ENCODE measurements around the gene MED13L.

The MED13L gene

DNA sequence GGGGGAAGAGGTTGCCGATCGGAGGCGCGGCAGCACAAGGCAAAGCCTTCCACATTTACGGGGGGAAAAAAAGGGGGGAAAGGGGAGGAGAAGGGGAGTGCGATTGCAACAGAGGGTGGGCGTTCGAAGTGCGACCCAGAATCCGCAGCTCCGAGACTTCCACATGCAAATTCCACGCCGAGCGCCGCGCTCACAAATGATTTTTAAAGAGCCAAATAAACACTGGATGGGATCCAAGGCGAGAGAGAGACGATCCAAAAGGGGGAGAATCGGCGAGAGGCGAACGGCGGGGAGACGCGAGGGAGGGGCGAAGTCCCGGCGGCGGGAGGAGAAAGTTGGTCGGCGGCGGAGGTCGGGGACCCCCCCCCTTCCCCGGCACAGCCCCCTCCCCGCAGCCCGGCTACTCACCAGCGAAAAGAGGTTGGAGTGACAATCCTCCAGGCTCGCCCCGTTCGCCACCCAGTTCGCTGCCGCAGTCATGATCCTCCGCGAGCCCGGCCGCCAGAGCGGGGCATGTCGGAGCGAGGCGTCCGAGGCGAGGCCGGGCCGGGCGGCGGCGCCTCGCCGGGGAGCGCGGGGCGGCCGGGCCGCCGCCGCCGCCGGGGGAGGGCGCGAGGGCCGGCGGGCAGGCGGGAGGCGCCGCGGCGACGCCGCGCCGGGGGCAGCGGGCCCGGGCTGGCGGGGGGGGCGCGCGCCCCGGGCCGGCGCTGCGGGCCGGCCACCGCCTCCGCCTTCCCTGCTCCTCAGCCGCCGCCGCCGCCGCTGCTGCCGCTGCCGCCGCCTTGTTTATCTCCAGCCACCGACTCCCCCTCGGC, 634 bp downstream of the MED13L start:
- peak overlapping the region; percentile 66 to 92 (median 81); a peak in 21 of 22 replicates for H3K4me2 ChIP-seq
- H3K27ac ChIP-seq = peak overlapping the region; percentile 94 to 99 (median 97)

DNA sequence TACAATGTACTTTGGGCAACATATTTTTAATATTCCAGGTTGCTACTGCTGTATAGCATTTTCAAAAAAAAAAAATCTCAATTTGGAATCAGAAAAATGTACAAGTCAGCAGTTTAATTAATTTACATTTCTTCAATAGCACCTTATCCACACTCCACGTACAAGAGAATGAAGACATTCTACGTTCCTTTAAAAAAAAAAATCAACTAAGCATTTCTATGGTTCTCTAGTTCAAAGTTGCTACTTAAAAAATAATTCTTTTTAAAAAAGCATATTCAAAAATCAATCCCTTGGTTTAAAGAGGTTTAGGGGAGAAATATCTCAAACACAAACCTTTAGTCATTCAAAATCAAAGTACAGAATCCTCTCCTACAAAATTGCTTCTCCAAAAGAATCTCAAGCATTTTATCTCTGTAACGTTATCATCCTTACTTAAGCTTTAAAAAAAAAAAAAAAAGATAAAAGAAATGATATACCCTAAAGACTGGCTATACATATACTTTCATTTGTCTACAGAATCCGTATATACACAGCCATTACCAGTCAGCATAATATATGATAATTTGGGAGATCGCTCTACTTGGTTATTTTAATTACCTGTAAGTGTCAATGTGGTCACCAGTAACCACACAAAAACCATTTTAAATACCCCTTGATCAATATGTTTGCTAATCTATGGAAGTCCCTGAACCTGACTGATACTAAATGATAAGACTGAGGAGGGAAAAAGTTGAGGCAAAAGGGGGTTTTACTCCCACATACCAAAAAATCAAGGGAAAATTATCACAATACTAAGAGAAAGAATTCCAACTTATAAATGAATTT, 2.7 kb downstream of the MED13L start:
- Histone ChIP-seq H3K9me3 (replicated peaks in 1 of 11) (0 out of 22 replicates have a peak, but pooled peaks cover 0 to 4% (median 0%) of the 10 kb centered on the region in 11 experiments), H3K9ac (peak overlapping the region; percentile 94 to 99 (median 97)), H3K36me3 (peaks cover 0 to 8% (median 0%) of the 10 kb centered on the region in 11 experiments; a peak in 1 of 22 replicates), H3K4me3 (peak overlapping the region; percentile 75 to 98 (median 90)), H3K4me2 (peak overlapping the region; percentile 66 to 92 (median 81); a peak in 21 of 22 replicates), H4K20me1 (peaks cover 65 to 70% (median 68%) of the 10 kb centered on the region in 11 experiments), H3K27me3 (no peaks in the 10 kb centered on the region), H3K27ac (peak overlapping the region; percentile 94 to 99 (median 97); a peak in 20 of 22 replicates), H3K4me1 (peaks cover 40 to 62% (median 55%) of the 10 kb centered on the region in 10 experiments)
- no peak for TF ChIP-seq Cebpa-rat (IDR thresholded peaks at IDR 0.05)

More for the DNA sequence above, 634 bp downstream of the MED13L start:
- Histone ChIP-seq H3K9ac (peak overlapping the region; percentile 94 to 99 (median 97)), H4K20me1 (peaks cover 44 to 49% (median 48%) of the 10 kb centered on the region in 11 experiments), H3K27me3 (no peaks in the 10 kb centered on the region), H3K36me3 (0 out of 22 replicates have a peak, but pooled peaks cover 0 to 8% (median 0%) of the 10 kb centered on the region in 11 experiments), H3K9me3 (replicated peaks in 1 of 11) (no peaks in the 10 kb centered on the region), H3K4me3 (peak overlapping the region; percentile 75 to 98 (median 90)), H3K4me1 (peaks cover 47 to 65% (median 54%) of the 10 kb centered on the region in 10 experiments)
- TF ChIP-seq Cebpa-rat (IDR thresholded peaks at IDR 0.05) = peak in 6 of 11 experiments; percentile 27 to 48 (median 38); a peak in 5 of 22 replicates

DNA sequence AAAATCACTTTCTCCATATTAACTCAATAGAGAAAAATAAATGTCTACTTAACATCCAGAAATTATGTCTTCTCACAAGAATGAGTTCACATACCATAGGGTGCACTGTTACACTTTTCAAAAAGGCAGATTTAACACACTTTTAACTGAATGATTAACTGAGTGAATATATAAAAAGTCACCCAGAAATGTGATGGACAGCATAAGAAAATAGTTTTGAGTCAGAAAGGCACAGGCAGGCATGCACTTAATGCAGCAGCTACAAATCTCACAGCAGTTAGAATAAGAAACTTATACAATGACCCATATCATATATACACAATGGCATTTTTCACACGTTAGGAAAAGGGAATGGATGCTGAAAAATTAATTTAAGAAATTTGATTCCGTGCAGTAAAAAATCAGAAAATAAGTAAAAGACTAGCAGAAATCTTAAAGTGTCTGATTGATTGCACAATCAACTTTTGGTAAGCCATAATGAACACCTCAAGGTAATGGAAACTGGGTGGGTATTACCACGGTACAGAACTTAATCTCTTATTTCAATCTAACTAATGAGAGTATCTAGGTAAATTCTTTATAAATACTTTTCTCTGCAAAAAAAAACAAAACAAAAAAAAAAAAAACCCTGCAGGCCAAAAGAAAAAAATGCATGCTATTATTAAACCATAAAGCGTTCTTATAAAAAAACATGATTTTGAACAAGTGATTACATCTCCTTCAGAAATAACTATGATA, 3.5 kb downstream of the MED13L start:
- TF ChIP-seq Cebpa-rat (IDR thresholded peaks at IDR 0.05) = peak in 2 of 11 experiments; percentile 85; a peak in 6 of 22 replicates
- Histone ChIP-seq H3K4me2 (peak overlapping the region; percentile 66 to 92 (median 82)), H3K4me3 (peak overlapping the region; percentile 75 to 98 (median 90)), H3K9ac (peak overlapping the region; percentile 36 to 99 (median 97); a peak in 19 of 22 replicates), H3K9me3 (replicated peaks in 1 of 11) (0 out of 22 replicates have a peak, but pooled peaks cover 0 to 4% (median 0%) of the 10 kb centered on the region in 11 experiments), H3K27me3 (no peaks in the 10 kb centered on the region), H3K4me1 (peaks cover 35 to 66% (median 56%) of the 10 kb centered on the region in 10 experiments), H3K27ac (peak overlapping the region in 9 of 11 experiments; percentile 1 to 99 (median 96); a peak in 14 of 22 replicates), H3K36me3 (peaks cover 0 to 8% (median 0%) of the 10 kb centered on the region in 11 experiments; a peak in 1 of 22 replicates), H4K20me1 (peaks cover 73 to 78% (median 76%) of the 10 kb centered on the region in 11 experiments)

DNA sequence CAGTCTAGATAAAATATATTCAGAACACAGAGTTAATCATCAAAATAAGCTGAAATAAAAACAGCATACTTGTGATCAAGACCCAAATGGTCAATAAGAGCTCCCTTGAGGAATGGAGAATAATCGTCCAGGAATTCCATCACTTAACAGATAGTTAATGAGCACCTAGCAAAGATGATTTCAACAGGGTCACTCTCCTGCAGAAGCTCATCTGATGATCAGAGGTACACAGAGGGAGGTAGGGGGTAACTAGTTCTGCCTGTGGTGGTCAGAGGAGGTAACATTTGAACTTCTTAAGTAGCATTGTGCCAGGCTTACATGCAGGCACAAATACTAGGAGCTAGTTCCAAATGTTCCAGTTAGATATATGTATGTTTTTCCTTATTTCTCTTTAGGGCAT, 9.5 kb downstream of the MED13L start:
- no peak for TF ChIP-seq Cebpa-rat (IDR thresholded peaks at IDR 0.05)
- no peaks in the 10 kb centered on the region for H3K27me3 ChIP-seq
- peaks cover 0 to 8% (median 0%) of the 10 kb centered on the region in 11 experiments; a peak in 1 of 22 replicates for H3K36me3 ChIP-seq
- no peak overlapping the region for H3K27ac ChIP-seq
- peak overlapping the region; percentile 46 to 89 (median 63); a peak in 20 of 22 replicates for H3K4me2 ChIP-seq
- H3K4me1 ChIP-seq = peaks cover 62 to 99% (median 86%) of the 10 kb centered on the region in 10 experiments
- H3K9me3 ChIP-seq (replicated peaks in 1 of 11) = 0 out of 22 replicates have a peak, but pooled peaks cover 0 to 4% (median 0%) of the 10 kb centered on the region in 11 experiments
- H3K4me3 ChIP-seq = no peak overlapping the region
- H3K9ac ChIP-seq = no peak overlapping the region
- H4K20me1 ChIP-seq = peaks cover 100% of the 10 kb centered on the region in 11 experiments

DNA sequence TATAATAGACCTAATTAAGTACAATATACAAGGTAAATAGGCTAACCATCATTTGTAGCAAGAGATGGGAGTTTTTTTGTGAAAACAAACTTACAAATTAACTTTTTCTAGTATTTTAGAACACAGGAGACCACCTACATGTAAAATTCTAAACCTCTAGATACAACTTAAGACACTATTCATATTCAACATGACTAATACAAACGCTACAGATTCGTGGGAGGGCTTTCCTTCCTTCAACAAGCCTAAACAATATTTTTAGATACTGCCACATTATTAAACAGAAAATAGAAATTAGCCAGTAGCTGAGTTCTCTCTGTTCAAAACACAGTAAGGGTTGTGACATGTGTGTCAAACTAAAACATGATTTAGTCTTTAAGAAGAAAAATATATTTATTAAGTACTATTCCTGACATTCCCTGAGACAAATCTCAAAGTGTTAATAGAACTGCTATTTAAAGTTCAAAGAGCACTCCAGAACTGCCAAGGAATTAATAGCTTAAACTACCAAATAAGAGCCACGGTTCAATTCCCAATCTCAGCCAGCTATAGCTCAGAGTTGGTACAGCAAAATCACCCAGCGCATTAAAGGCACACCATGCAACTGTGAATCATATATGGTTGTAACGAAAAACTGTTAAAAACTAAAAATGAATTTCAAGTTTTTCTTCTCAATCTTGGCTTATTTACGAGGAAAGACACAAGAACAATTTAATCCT, 10.7 kb downstream of the MED13L start:
- Histone ChIP-seq H3K4me1 (peaks cover 54 to 97% (median 78%) of the 10 kb centered on the region in 10 experiments), H3K27me3 (no peaks in the 10 kb centered on the region), H3K27ac (peak overlapping the region in 3 of 11 experiments; percentile 6 to 32 (median 15); a peak in 2 of 22 replicates), H3K36me3 (peaks cover 0 to 8% (median 0%) of the 10 kb centered on the region in 11 experiments; a peak in 1 of 22 replicates), H3K9ac (peak overlapping the region in 2 of 11 experiments; percentile 59; a peak in 4 of 22 replicates), H4K20me1 (peaks cover 100% of the 10 kb centered on the region in 11 experiments), H3K4me3 (no peak overlapping the region), H3K4me2 (peak overlapping the region; percentile 46 to 89 (median 63)), H3K9me3 (replicated peaks in 1 of 11) (0 out of 22 replicates have a peak, but pooled peaks cover 0 to 4% (median 0%) of the 10 kb centered on the region in 11 experiments)
- no peak for TF ChIP-seq Cebpa-rat (IDR thresholded peaks at IDR 0.05)

DNA sequence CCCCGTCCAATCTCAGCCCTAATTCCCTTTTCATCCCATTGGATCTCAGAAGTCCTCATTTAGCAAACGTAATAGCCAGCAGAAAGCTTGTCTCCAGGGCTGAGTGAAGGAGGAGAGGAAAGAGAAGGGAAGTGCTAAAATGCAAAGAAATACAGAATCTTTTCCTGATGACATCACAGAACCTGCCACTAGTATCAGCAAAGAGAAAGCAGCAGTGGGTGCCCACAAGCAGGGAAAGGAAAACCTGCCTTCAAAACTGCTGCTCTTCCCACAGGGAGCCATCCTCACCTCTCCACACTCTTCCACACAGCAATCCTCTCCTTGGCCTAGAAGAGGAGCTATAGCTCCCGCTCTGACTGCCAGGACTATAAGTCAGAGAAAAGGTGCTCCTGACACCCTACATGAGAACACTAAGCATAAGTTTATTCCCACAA, 11.3 kb downstream of the MED13L start:
- peak overlapping the region in 2 of 11 experiments; percentile 36 to 59; a peak in 4 of 22 replicates for H3K9ac ChIP-seq
- H3K9me3 ChIP-seq (replicated peaks in 1 of 11) = 0 out of 22 replicates have a peak, but pooled peaks cover 0 to under 1% (median 0%) of the 10 kb centered on the region in 11 experiments
- 0 out of 22 replicates have a peak, but pooled peaks cover 0 to 4% (median 0%) of the 10 kb centered on the region in 11 experiments for H3K36me3 ChIP-seq
- H3K27me3 ChIP-seq = no peaks in the 10 kb centered on the region
- H3K27ac ChIP-seq = peak overlapping the region in 2 of 11 experiments; percentile 6 to 32; a peak in 1 of 22 replicates
- H3K4me3 ChIP-seq = no peak overlapping the region
- no peak for TF ChIP-seq Cebpa-rat (IDR thresholded peaks at IDR 0.05)
- H3K4me2 ChIP-seq = peak overlapping the region; percentile 46 to 89 (median 63)
- H3K4me1 ChIP-seq = peaks cover 59 to 97% (median 81%) of the 10 kb centered on the region in 10 experiments
- peaks cover 100% of the 10 kb centered on the region in 11 experiments for H4K20me1 ChIP-seq

Data from BLaER1 treated with 17β-estradiol and CSF1 and Interleukin-3, amounts not matched to agents 10 nM and 100 nM (cell line).